HEK293 (cell line): ENCODE data around the gene APOBEC3B.
A peak's percentile ranks its signal among the peaks of the same experiment; 100 is the strongest.
"Not testable (repeated sequence)": the region's sequence is repeated elsewhere in the genome, so short reads cannot be mapped to it uniquely, and the experiment has no call there.

Experiments
- CTCF ChIA-PET: fragments of 350-600 bp; formaldehyde crosslinking; extraction: SDS; loops from one replicate; lab custom pipeline; 2021; ENCODE audit warnings: antibody characterized with exemption; lab: Yijun Ruan, JAX
- POLR2A ChIA-PET: fragments of 300-600 bp; formaldehyde crosslinking; extraction: SDS; loops from one replicate; lab custom pipeline; 2020; ENCODE audit warnings: antibody characterized with exemption, inconsistent platforms; lab: Yijun Ruan, JAX
- H3K27ac ChIP-seq: fragments of 200-500 bp; sonication (Bioruptor generic); 2 replicates; pipeline ENCODE4 v1.5.1; 2014; ENCODE audit warnings: low read depth, low read length, control low read depth, inconsistent platforms; ENCODE audit errors: extremely low read depth
- H3K36me3 ChIP-seq, 2 experiments: fragments of 200-500 bp in 1 of 2; sonication (Bioruptor generic) in 1 of 2; 1 replicate in 1 of 2; 2 replicates in 1 of 2; pipeline ENCODE4 v1.5.1; 2014 to 2017; ENCODE audit warnings: inconsistent platforms in 2 of 2, low read length in 2 of 2; ENCODE audit not compliant: control insufficient read depth in 2 of 2, insufficient read depth in 1 of 2
- H3K4me1 ChIP-seq: fragments of 200-500 bp; sonication (Bioruptor generic); 2 replicates; pipeline ENCODE4 v1.5.1; 2014; ENCODE audit warnings: mild to moderate bottlenecking, low read length, inconsistent platforms; ENCODE audit not compliant: control insufficient read depth, insufficient read depth
- H3K4me3 ChIP-seq: 2 replicates; pipeline ENCODE4 v1.5.1; 2011; ENCODE audit warnings: low read depth, mild to moderate bottlenecking, control low read depth, low read length, moderate library complexity
- H3K9me3 ChIP-seq: fragments of 200-500 bp; sonication (Bioruptor generic); 2 replicates; pipeline ENCODE4 v1.5.1; 2014; ENCODE audit warnings: low read depth, low read length, inconsistent platforms; ENCODE audit not compliant: control insufficient read depth, insufficient read depth
- GLIS1 ChIP-seq: fragments of 450-650 bp; formaldehyde crosslinking; IDR thresholded peaks from 2 replicates; pipeline ENCODE4 v1.5.1; 2016; ENCODE audit warnings: missing biosample characterization, missing genetic modification characterization
- GLIS2 ChIP-seq: fragments of 450-650 bp; formaldehyde crosslinking; IDR thresholded peaks from 2 replicates; pipeline ENCODE4 v1.5.1; 2016; ENCODE audit warnings: missing biosample characterization, missing genetic modification characterization
- IKZF3 ChIP-seq: fragments of 450-650 bp; IDR thresholded peaks from 2 replicates; pipeline ENCODE4 v1.5.0; 2018; ENCODE audit warnings: missing biosample characterization, mild to moderate bottlenecking, missing genetic modification characterization, moderate library complexity
- OSR2 ChIP-seq: fragments of 450-650 bp; formaldehyde crosslinking; IDR thresholded peaks from 2 replicates; pipeline ENCODE4 v1.5.1; 2016; ENCODE audit warnings: missing biosample characterization, missing genetic modification characterization
- PATZ1 ChIP-seq: fragments of 450-650 bp; formaldehyde crosslinking; IDR thresholded peaks from 2 replicates; pipeline ENCODE4 v1.5.1; 2016; ENCODE audit warnings: missing biosample characterization, missing genetic modification characterization
- PRDM10 ChIP-seq: fragments of 450-650 bp; formaldehyde crosslinking; IDR thresholded peaks from 2 replicates; pipeline ENCODE4 v1.5.1; 2016; ENCODE audit warnings: missing biosample characterization, missing genetic modification characterization
- ZBTB20 ChIP-seq: fragments of 450-650 bp; formaldehyde crosslinking; IDR thresholded peaks from 2 replicates; pipeline ENCODE4 v1.5.1; 2016; ENCODE audit warnings: missing biosample characterization, missing genetic modification characterization
- ZIC2 ChIP-seq: fragments of 450-650 bp; formaldehyde crosslinking; IDR thresholded peaks from 2 replicates; pipeline ENCODE4 v1.5.1; 2016; ENCODE audit warnings: missing biosample characterization, missing genetic modification characterization
- ZNF335 ChIP-seq: fragments of 450-650 bp; formaldehyde crosslinking; conservative IDR thresholded peaks from 2 replicates; pipeline ENCODE4 v1.5.1; 2016; ENCODE audit warnings: missing biosample characterization, missing genetic modification characterization
- ZNF398 ChIP-seq: fragments of 450-650 bp; formaldehyde crosslinking; IDR thresholded peaks from 2 replicates; pipeline ENCODE4 v1.5.1; 2017; ENCODE audit warnings: missing biosample characterization, missing genetic modification characterization
- ZNF501 ChIP-seq: fragments of 450-650 bp; formaldehyde crosslinking; IDR thresholded peaks from 2 replicates; pipeline ENCODE4 v1.5.1; 2016; ENCODE audit warnings: missing biosample characterization, missing genetic modification characterization
- ZSCAN30 ChIP-seq: fragments of 450-650 bp; IDR thresholded peaks from 2 replicates; pipeline ENCODE4 v1.5.1; 2018; ENCODE audit warnings: missing biosample characterization, mild to moderate bottlenecking, missing genetic modification characterization, moderate library complexity
- TF ChIP-seq, protein P1 (sequence below): fragments of 450-650 bp; formaldehyde crosslinking; IDR thresholded peaks from 2 replicates; pipeline ENCODE4 v1.5.1; 2017; ENCODE audit warnings: missing biosample characterization, missing genetic modification characterization
- TF ChIP-seq, protein P2 (sequence below): fragments of 450-650 bp; formaldehyde crosslinking; IDR thresholded peaks from 2 replicates; pipeline ENCODE4 v1.5.1; 2016; ENCODE audit warnings: missing biosample characterization, missing genetic modification characterization

APOBEC3B gene

GRCh38 chr22:39040538-39041296, 58.6 kb downstream of the APOBEC3B start, which contains the start of gene APOBEC3F:
Gene APOBEC3F, plus strand, starts transcription at chr22:39040864. Its CDS starts 97 bp downstream, at chr22:39040961.
- POLR2A ChIA-PET, H3K9me3 ChIP-seq, H3K4me1 ChIP-seq: not testable (repeated sequence)
- Histone ChIP-seq H3K4me3 (peak within 1 kb of the TSS; percentile 60), H3K27ac (peak within 1 kb of the TSS; percentile 87), H3K36me3 (peaks cover 3 to 12% of the 10 kb centered on the region in 2 experiments; a peak in 2 of 3 replicates)
- CTCF ChIA-PET, result interaction anchor here (0.5 kb wide), 1 partner anchor 93 kb away, joined by 3 read pairs; no protein-coding TSS in a partner anchor
- 0 out of 2 replicates have a peak, but pooled peaks have one; percentile 31 for TF ChIP-seq ZNF501 (tag by site-specific recombination)
- peak; percentile 77 for TF ChIP-seq ZIC2 (tag by site-specific recombination)
- TF ChIP-seq, protein P1, sequence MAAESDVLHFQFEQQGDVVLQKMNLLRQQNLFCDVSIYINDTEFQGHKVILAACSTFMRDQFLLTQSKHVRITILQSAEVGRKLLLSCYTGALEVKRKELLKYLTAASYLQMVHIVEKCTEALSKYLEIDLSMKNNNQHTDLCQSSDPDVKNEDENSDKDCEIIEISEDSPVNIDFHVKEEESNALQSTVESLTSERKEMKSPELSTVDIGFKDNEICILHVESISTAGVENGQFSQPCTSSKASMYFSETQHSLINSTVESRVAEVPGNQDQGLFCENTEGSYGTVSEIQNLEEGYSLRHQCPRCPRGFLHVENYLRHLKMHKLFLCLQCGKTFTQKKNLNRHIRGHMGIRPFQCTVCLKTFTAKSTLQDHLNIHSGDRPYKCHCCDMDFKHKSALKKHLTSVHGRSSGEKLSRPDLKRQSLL (tag by site-specific recombination), result peak; percentile 90; the same call in 1 of the 2 replicates
- peak; percentile 82 for TF ChIP-seq GLIS1 (tag by site-specific recombination)
- TF ChIP-seq ZNF398 (tag by site-specific recombination), result peak; percentile 58
- TF ChIP-seq PRDM10 (tag by site-specific recombination), result peak; percentile 26; the same call in 1 of the 2 replicates
- peak; percentile 25; the same call in 1 of the 2 replicates for TF ChIP-seq IKZF3 (tag by site-specific recombination)
- peak; percentile 44; the same call in 1 of the 2 replicates for TF ChIP-seq PATZ1 (tag by site-specific recombination)
- TF ChIP-seq GLIS2 (tag by site-specific recombination), result peak; percentile 59
- TF ChIP-seq, protein P2, sequence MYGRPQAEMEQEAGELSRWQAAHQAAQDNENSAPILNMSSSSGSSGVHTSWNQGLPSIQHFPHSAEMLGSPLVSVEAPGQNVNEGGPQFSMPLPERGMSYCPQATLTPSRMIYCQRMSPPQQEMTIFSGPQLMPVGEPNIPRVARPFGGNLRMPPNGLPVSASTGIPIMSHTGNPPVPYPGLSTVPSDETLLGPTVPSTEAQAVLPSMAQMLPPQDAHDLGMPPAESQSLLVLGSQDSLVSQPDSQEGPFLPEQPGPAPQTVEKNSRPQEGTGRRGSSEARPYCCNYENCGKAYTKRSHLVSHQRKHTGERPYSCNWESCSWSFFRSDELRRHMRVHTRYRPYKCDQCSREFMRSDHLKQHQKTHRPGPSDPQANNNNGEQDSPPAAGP, result peak; percentile 67; the same call in 1 of the 2 replicates
- TF ChIP-seq OSR2 (tag by site-specific recombination), result peak; percentile 57; the same call in 1 of the 2 replicates
- peak; percentile 52; the same call in 1 of the 2 replicates for TF ChIP-seq ZSCAN30 (tag by site-specific recombination)
- peak; percentile 49 for TF ChIP-seq ZBTB20 (tag by site-specific recombination)
- peak; percentile 25 for TF ChIP-seq ZNF335 (tag by site-specific recombination)
